SJSA1 (cell line): ENCODE measurements around the gene GRIN1. TPM values are rescaled to one million over a fixed set of nuclear protein-coding genes. Genes with fewer than 3 reads are reported as not detected.

Source experiments
- DNase-seq, 2 experiments: peaks; one replicate each; pipeline ENCODE4 v3.0.0-alpha.2; 2015 to 2020; ENCODE audit warnings: low spot score in 2 of 2, low read depth in 1 of 2
- H3K27ac ChIP-seq: fragments of 250-450 bp; sonication (Bioruptor Pico); 2 replicates; pipeline ENCODE4 v1.5.1; 2020; ENCODE audit warnings: mild to moderate bottlenecking, moderate library complexity
- H3K27me3 ChIP-seq: fragments of 250-450 bp; sonication (Bioruptor Pico); replicated peaks from 2 replicates; pipeline ENCODE4 v1.5.1; 2020; ENCODE audit warnings: mild to moderate bottlenecking, moderate library complexity
- H3K36me3 ChIP-seq: fragments of 250-450 bp; sonication (Bioruptor Pico); 2 replicates; pipeline ENCODE4 v1.5.1; 2020; ENCODE audit warnings: mild to moderate bottlenecking
- H3K4me1 ChIP-seq: fragments of 250-450 bp; sonication (Bioruptor Pico); replicated peaks from 2 replicates; pipeline ENCODE4 v1.6.1; 2021; ENCODE audit warnings: mild to moderate bottlenecking
- H3K4me3 ChIP-seq: fragments of 250-450 bp; sonication (Bioruptor Pico); 2 replicates; pipeline ENCODE4 v1.5.1; 2020; ENCODE audit warnings: mild to moderate bottlenecking
- H3K9me3 ChIP-seq: fragments of 250-450 bp; sonication (Bioruptor Pico); replicated peaks from 2 replicates; pipeline ENCODE4 v1.5.1; 2020; ENCODE audit warnings: mild to moderate bottlenecking
- total RNA-seq: library from RNA; depleted of rRNA; stranded (reverse); fragments of >200 nt; shearing (Covaris generic); gene quantifications from 2 replicates; pipeline ENCODE4 v1.2.3, GENCODE V29; 2014

The GRIN1 gene
- total RNA-seq, 1 experiment from 2014 or later = not detected

DNA sequence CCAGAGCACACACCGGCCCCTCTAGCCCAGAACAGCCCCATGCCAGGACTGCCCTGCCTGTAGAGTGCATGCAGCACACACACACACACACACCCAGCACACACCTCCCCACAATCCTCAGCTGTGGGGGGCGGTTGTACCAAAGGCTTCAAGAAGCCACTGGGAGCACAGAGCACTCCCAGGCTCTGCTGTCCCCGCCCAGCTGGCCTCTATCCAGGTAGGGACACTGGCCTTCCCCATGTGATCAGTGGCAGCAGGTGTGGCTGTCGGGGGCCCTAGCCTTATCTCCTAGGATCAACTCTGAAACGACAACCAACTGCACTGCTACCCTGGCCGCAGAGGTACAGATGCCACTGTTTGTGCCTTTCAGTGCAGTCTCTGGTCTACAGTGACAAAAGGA, 47.4 kb downstream of the GRIN1 start:
- no peak for DNase-seq
- H3K36me3 ChIP-seq = peaks cover 87% of the 10 kb centered on the region
- no peak overlapping the region for H3K4me3 ChIP-seq
- H3K27me3 ChIP-seq = no peaks in the 10 kb centered on the region
- H3K9me3 ChIP-seq = no peaks in the 10 kb centered on the region
- H3K4me1 ChIP-seq = peaks cover 25% of the 10 kb centered on the region
- no peak overlapping the region for H3K27ac ChIP-seq

DNA sequence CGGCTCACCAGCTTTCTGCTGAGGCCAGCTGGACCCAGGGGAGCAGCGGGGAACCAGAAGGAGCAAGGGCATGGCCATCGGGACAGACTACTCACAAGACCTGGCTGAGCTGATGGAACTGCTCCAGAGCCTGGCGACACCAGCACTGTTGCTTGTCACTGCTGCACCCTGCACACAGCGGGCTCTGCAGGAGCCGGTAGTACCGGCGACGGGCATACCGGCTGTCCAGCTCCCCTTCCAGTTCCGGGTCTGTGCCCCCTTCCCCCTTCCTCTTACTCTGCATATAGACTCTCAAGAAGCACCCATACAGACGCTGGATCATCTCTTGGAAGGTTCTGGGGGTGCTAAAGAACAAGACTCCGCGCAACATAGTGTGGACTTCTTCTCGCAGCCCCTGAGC, 48.4 kb downstream of the GRIN1 start:
- Histone ChIP-seq H3K27ac (no peak overlapping the region), H3K4me1 (peaks cover 25% of the 10 kb centered on the region), H3K4me3 (peak overlapping the region; percentile 93), H3K36me3 (peaks cover 89% of the 10 kb centered on the region), H3K9me3 (no peaks in the 10 kb centered on the region), H3K27me3 (no peaks in the 10 kb centered on the region)
- no peak for DNase-seq

DNA sequence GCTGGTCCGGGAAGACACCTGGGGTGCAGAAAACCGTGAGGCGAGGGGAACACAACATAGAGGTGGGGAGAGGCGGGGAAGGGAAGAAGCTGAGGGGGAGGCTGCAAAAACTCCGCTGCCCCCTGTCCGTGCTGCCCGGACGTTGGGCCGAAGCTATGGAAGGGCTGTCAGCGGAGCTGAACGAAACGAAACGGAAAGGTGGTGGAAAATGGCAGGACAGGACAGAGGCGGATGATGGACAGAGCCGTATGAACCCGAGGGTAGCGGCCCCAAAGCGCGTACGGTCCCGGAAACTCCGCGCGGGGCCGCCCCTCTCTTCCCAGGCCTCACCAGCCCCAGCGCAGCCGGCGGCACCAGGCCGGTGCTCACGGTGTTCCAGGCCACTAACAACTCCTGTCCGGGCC, 49.1 kb downstream of the GRIN1 start:
- no peaks in the 10 kb centered on the region for H3K9me3 ChIP-seq
- no peaks in the 10 kb centered on the region for H3K27me3 ChIP-seq
- H3K4me1 ChIP-seq = peaks cover 25% of the 10 kb centered on the region
- H3K4me3 ChIP-seq = peak overlapping the region; percentile 93
- DNase-seq = no peak
- peaks cover 83% of the 10 kb centered on the region for H3K36me3 ChIP-seq
- peak overlapping the region; percentile 83 for H3K27ac ChIP-seq

DNA sequence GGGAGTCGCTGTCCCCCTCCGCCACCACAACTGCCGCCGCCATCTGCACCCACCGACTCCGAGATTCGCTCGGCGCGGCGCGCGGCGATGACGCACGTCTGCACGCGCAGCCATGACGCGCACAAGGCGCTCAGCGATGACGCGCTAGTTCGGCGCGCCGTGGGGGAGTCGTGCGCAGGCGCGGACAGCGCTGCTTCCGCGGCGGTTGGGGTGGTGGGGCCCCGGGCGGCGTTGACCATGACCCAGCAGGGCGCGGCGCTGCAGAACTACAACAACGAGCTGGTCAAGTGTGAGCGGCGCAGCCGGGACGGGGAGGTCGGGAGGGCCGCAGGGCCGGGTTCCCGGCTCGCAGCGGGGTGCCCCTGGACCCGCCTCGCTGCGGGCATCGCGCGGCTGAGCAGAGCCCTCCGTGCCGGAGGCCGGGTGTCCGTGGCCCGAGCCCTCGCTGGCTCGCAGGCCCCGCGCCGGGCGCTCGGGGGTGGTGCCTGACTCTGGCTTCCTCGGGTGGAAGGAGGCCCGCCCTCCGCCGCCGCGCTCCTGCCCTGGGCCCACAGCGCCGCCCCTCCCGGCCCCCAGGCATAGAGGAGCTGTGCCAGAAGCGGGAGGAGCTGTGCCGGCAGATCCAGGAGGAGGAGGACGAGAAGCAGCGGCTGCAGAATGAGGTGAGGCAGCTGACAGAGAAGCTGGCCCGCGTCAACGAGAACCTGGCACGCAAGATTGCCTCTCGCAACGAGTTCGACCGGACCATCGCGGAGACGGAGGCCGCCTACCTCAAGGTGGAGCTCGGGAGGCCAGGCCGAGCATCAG, 49.7 kb downstream of the GRIN1 start, which contains the start of the genes ANAPC2 and SSNA1:
Gene ANAPC2, minus strand, starts transcription at position 71 of the 807 bp plus-strand sequence. Its CDS starts 28 bp downstream, at position 43.
Gene SSNA1, plus strand, starts transcription at position 187 of the 807 bp plus-strand sequence. Its CDS starts 51 bp downstream, at position 238.
- DNase-seq = peak; percentile 90 to 91
- Histone ChIP-seq H3K4me3 (peak within 1 kb of the TSS; percentile 93), H3K36me3 (peaks cover 77% of the 10 kb centered on the region), H3K27me3 (no peaks in the 10 kb centered on the region), H3K9me3 (no peaks in the 10 kb centered on the region), H3K4me1 (peaks cover 25% of the 10 kb centered on the region), H3K27ac (peak within 1 kb of the TSS; percentile 83)

DNA sequence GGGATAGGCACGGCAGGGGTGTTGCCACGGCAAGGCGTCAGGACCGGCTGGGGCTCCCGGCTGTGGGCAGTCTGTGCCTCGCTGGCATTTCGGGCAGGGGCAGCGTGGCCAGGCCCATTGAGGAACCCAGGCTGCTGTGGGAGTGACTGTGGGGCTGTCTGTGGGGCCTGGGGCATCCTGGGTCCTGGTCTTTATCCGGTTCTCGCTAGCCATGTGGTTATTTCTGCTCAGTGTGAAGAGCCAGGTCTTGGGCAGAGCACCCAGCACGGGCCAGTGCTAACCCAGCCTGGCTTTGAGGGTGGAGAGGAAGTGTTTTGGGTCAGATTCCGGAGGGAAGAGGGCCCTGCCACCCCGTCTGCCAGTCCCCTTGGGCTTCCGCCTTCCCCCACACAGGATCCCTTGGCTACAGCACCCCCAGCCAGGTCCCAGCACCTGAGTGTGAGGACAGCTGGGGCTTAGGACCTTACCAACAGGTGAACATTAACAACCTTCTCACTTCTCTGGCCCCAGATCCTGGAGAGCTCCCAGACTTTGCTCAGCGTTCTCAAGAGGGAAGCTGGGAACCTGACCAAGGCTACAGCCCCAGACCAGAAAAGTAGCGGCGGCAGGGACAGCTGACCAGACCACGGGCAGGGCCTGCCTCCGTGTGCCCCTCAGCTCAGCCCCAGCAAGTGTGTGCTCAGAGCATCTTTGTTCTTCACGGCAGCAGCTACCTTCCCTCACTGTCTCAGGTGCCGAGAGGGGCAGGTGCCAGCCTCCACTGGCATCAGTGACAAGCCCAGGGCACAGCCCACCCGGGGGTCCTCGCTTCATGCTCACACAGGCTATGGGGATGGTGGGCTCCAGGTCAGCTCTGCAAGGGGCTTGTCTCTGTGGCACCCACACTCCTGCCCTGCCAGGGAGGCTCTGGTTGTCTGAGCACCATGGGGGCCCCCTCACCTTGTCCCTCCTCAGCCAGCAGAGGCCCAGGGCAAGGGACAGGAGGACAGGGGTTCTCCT, 50.6 kb downstream of the GRIN1 start:
- Histone ChIP-seq H3K27me3 (no peaks in the 10 kb centered on the region), H3K4me3 (peak overlapping the region; percentile 93), H3K4me1 (peaks cover 25% of the 10 kb centered on the region), H3K36me3 (peaks cover 74% of the 10 kb centered on the region), H3K9me3 (no peaks in the 10 kb centered on the region), H3K27ac (peak overlapping the region; percentile 83)
- DNase-seq = no peak

DNA sequence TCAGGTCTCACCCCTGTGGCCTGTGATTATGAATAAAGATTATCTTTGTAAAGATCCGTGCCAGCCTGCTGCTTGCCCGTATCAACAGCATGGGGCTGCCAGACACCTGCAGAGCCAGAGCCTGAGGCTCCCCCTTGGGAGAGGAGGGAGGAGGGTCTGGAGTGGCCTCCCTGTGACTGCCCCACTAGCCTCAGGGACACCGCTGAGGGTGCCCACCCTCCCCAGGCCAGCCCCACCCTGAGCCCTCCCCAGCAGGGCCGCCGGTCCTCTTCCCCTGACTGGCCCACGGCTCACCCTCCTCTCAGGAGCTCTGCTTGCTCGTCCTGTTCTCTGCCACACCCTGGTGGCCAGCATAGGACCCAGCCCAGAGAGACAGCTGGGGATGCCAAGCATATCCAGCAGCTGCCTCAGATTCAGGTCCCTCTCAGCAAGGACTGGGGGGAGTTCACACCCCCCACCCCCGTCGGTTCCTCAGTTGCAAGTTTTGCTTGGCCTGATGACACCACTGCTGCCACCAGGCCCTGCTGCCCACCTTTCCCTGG, 51.4 kb downstream of the GRIN1 start:
- H3K4me1 ChIP-seq = peaks cover 25% of the 10 kb centered on the region
- H3K27me3 ChIP-seq = no peaks in the 10 kb centered on the region
- H3K9me3 ChIP-seq = no peaks in the 10 kb centered on the region
- H3K4me3 ChIP-seq = no peak overlapping the region
- no peak overlapping the region for H3K27ac ChIP-seq
- no peak for DNase-seq
- peaks cover 69% of the 10 kb centered on the region for H3K36me3 ChIP-seq

DNA sequence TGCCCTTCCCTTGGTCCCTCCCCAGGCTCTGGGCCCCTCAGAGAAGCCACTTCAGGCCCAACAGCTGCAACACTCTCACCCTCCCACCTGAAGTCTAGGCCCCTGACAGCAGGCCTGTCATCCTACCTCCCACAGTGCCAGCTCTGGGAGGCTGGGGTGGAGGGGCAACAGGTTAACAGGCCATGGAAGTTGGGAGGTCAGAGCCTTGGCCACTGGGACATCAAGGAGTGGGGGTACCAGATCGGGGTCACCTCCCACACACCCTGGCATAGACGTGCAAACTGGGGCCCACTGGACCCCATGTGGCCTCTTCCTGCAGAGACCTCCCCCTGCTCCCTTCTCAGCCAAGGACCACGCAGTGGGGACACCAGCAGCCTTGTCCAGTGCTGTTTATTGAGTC, 52.3 kb downstream of the GRIN1 start:
- no peak for DNase-seq
- peaks cover 25% of the 10 kb centered on the region for H3K4me1 ChIP-seq
- no peak overlapping the region for H3K27ac ChIP-seq
- no peaks in the 10 kb centered on the region for H3K27me3 ChIP-seq
- H3K4me3 ChIP-seq = no peak overlapping the region
- H3K9me3 ChIP-seq = no peaks in the 10 kb centered on the region
- peaks cover 61% of the 10 kb centered on the region for H3K36me3 ChIP-seq

DNA sequence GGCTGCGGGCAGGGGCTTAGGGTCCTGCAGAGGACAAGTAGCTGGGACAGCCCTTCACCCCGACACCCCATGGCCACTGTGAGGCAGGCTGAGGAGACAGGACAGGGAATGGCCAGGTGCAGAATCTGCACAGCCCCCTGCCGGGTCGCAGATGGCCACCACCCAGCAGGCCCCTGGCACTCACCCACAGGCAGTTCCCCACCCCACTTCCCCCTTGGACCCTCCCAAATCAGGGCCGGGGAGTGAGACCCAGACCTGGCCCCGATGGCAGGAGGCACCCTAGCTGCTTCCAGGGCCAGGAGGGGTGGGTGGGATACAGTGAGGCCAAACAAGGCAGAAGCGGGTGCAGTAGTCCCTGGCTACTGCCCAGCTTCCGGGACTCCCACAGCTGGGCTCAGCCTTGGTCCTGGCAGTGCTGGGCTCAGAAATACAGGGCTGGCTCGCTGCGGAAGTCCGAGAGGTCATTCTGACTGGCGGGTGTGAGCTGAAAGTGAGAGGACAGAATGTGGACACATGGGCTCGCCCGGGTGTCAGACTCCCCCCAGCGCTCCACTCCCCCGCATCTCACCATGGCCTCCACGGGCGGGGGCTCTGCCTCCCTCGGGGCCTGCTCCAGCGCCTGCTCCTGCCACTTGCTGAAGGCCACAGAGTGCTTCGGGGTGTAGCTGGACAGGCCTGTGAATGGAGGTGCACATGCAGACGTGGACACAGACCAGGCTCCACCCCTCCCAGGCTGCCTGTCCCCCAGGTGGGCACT, 52.9 kb downstream of the GRIN1 start:
- Histone ChIP-seq H3K9me3 (no peaks in the 10 kb centered on the region), H3K36me3 (peaks cover 54% of the 10 kb centered on the region), H3K27me3 (no peaks in the 10 kb centered on the region), H3K4me1 (peaks cover 24% of the 10 kb centered on the region), H3K4me3 (no peak overlapping the region), H3K27ac (no peak overlapping the region)
- DNase-seq = no peak

DNA sequence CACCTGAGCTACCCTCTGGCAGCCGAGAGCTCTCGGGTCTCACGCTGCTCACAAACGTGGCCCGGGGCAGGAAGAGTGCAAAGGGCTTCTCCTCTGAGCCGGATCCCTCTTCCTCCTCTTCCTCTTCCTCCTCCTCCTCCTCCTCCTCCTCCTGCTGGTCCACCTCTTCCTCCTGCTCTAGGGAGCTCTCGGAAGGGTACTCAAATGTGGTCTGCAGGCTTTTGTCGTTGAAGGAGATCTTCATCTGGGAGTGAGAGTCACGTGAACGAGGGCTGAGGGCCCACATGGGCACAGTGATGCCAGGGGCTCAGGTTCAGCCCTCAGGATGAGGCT, 53.5 kb downstream of the GRIN1 start:
- DNase-seq = no peak
- H3K4me1 ChIP-seq = peaks cover 18% of the 10 kb centered on the region
- H3K27ac ChIP-seq = no peak overlapping the region
- no peaks in the 10 kb centered on the region for H3K9me3 ChIP-seq
- H3K36me3 ChIP-seq = peaks cover 49% of the 10 kb centered on the region
- H3K27me3 ChIP-seq = no peaks in the 10 kb centered on the region
- no peak overlapping the region for H3K4me3 ChIP-seq

DNA sequence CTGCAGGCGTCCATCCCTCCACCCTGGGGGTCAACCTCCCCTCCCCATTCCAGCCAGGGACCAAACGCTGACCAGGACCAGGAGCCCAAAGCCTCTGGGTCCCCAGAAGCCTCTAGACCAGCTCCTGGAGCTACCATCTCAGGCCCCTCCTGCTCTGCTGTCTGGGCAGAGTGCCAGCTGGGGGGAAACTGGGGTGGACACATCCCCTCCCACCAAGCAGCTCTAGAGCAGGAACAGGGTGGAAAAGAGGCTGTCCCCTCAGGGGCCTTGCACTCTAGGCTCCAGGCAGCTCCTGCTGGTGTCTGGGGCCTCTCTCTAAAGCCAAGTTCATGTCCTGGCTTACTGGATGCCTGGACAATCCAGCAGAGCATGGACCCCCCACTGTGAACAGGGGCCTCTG, 53.9 kb downstream of the GRIN1 start:
- peaks cover 45% of the 10 kb centered on the region for H3K36me3 ChIP-seq
- H3K27ac ChIP-seq = no peak overlapping the region
- H3K4me3 ChIP-seq = no peak overlapping the region
- no peaks in the 10 kb centered on the region for H3K27me3 ChIP-seq
- no peak for DNase-seq
- peaks cover 14% of the 10 kb centered on the region for H3K4me1 ChIP-seq
- H3K9me3 ChIP-seq = no peaks in the 10 kb centered on the region

DNA sequence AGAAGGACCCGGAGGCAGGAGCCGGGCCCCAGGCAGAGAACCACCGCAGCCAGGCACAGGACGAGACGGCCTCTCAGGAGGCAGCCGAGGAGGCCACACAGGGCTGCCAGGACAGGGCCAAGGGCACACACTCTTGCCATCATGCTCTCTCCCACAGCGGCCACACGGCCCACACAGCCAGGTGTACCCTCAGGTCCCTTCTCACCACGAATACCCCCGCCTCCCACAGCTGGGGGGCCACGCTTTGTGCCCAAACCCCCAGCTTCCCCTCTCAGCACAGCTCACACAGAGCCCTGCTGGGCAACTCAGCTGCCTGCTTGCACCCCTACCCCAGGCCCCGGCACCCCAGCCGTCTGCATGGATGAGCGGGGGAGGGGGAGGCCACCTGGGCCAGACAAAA, 54.8 kb downstream of the GRIN1 start:
- no peak for DNase-seq
- H3K4me3 ChIP-seq = no peak overlapping the region
- peaks cover 37% of the 10 kb centered on the region for H3K36me3 ChIP-seq
- no peak overlapping the region for H3K27ac ChIP-seq
- peaks cover 14% of the 10 kb centered on the region for H3K4me1 ChIP-seq
- H3K27me3 ChIP-seq = no peaks in the 10 kb centered on the region
- no peaks in the 10 kb centered on the region for H3K9me3 ChIP-seq

DNA sequence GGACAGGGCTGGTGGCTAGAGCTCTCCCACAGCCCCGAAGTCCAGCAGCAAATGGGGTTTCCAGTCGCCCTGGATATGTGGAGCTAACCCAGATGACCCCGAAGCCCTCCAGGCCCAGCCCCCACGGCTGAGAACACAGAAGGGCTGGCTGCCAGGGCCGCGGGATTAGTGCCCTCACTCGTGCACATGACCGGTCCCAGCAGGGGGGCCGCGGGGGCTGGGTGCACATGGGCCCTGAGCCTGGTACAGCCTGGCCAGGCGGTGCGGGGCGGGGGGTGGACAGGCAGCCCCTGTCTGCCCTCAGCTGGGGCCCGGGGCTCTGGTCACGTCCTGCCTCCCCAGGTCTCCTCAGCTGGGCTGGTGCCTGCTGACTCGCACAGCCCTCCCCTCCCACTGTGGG, 55.4 kb downstream of the GRIN1 start:
- H3K27ac ChIP-seq = no peak overlapping the region
- no peaks in the 10 kb centered on the region for H3K27me3 ChIP-seq
- H3K36me3 ChIP-seq = peaks cover 30% of the 10 kb centered on the region
- peaks cover 11% of the 10 kb centered on the region for H3K4me1 ChIP-seq
- no peaks in the 10 kb centered on the region for H3K9me3 ChIP-seq
- DNase-seq = no peak
- H3K4me3 ChIP-seq = no peak overlapping the region

DNA sequence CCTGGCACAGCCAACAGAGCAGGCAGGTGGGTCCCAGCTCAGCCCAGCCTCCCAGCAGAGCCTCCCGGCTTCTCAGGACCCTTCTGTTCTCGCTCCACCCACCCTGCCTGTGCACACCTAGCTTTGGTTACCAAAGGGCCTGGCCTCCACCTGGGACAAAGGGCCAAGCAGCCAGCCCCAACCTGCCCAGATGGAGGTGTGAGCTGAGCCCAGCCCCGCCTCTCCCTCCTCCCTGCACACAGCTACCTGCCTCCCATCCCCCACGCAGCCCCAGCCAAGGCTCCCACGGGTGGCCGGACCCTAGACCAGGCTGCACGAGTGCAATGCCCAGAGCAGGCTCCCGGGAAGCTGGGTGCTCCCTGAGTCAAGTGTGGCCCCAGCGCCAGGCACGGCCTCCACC, 56.0 kb downstream of the GRIN1 start:
- Histone ChIP-seq H3K27me3 (no peaks in the 10 kb centered on the region), H3K36me3 (peaks cover 25% of the 10 kb centered on the region), H3K9me3 (no peaks in the 10 kb centered on the region), H3K4me3 (no peak overlapping the region), H3K4me1 (peaks cover 11% of the 10 kb centered on the region), H3K27ac (no peak overlapping the region)
- no peak for DNase-seq
